ENCODE data around the gene C9orf50. TPM values are rescaled to one million over a fixed set of nuclear protein-coding genes. Genes with fewer than 3 reads are reported as not detected.
"Not testable (repeated sequence)": the region's sequence is repeated elsewhere in the genome, so short reads cannot be mapped to it uniquely, and the experiment has no call there.

The C9orf50 gene
- total and polyA plus RNA-seq, 11 donors = not detected

DNA sequence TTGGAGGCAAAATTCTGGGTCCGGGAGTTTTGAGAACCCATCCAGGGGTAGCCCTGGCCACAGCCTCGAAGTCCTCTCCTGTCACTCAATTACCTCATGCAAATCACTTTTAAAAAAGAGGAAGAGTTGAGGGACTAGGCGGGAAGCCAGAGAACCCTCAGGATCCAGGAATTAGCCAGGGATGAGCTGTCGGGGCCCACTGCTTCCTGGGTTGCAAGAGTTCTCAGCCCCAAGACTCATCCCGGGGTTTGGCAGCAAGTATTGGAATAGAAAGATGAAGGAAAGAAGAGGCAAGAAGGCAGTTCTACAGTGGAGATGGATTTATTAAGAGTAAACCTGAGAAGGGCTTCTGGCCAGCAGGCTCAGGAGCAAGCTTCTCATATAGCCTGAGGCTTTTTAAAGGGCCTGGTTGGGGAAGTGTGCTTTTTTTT, 25.6 kb downstream of the C9orf50 start:
- TF ChIP-seq POLR2A (IDR thresholded peaks at IDR 0.05) = no peak
- TF ChIP-seq, protein P1, sequence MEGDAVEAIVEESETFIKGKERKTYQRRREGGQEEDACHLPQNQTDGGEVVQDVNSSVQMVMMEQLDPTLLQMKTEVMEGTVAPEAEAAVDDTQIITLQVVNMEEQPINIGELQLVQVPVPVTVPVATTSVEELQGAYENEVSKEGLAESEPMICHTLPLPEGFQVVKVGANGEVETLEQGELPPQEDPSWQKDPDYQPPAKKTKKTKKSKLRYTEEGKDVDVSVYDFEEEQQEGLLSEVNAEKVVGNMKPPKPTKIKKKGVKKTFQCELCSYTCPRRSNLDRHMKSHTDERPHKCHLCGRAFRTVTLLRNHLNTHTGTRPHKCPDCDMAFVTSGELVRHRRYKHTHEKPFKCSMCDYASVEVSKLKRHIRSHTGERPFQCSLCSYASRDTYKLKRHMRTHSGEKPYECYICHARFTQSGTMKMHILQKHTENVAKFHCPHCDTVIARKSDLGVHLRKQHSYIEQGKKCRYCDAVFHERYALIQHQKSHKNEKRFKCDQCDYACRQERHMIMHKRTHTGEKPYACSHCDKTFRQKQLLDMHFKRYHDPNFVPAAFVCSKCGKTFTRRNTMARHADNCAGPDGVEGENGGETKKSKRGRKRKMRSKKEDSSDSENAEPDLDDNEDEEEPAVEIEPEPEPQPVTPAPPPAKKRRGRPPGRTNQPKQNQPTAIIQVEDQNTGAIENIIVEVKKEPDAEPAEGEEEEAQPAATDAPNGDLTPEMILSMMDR (IDR thresholded peaks at IDR 0.05) = no peak
- H3K27ac ChIP-seq = peak overlapping the region in 2 of 12 donors; percentile 83 to 90
- intact Hi-C loops (cut with DNase I) = loop anchor here in 2 of 10 donors (5.0 to 10.0 kb wide), 2 partner anchors 98 to 271 kb away; no protein-coding TSS in a partner anchor

GRCh38 chr9:129594632-129595031, 26.3 kb downstream of the C9orf50 start:
- Histone ChIP-seq H3K27ac (peak overlapping the region in 1 of 12 donors; percentile 24), H3K9me3 (no peaks in the 10 kb centered on the region), H3K36me3 (no peaks in the 10 kb centered on the region), H3K4me1 (peaks cover 0 to 37% (median 19%) of the 10 kb centered on the region in 12 donors), H3K27me3 (peaks cover 0 to 21% (median 0%) of the 10 kb centered on the region in 9 donors), H3K4me3 (no peak overlapping the region)
- WGBS, 4 donors = 67 to 76% (median 71%) methylated on average over 7 of the region's 7 CpGs
- ATAC-seq (no peak), DNase-seq (no peak)
- intact Hi-C loops (cut with DNase I) = loop anchor here in 2 of 10 donors (5.0 to 10.0 kb wide), 2 partner anchors 97 to 270 kb away; no protein-coding TSS in a partner anchor
- TF ChIP-seq, protein P1 (IDR thresholded peaks at IDR 0.05) = no peak
- no peak for TF ChIP-seq POLR2A (IDR thresholded peaks at IDR 0.05)

More for the DNA sequence above, 25.6 kb downstream of the C9orf50 start:
- no peak for DNase-seq
- Histone ChIP-seq H3K36me3 (no peaks in the 10 kb centered on the region), H3K9me3 (no peaks in the 10 kb centered on the region), H3K27me3 (peaks cover 0 to 21% (median 0%) of the 10 kb centered on the region in 9 donors), H3K4me1 (peaks cover 0 to 37% (median 19%) of the 10 kb centered on the region in 12 donors), H3K4me3 (no peak overlapping the region)
- WGBS, 4 donors = 68 to 79% (median 75%) methylated on average over 5 of the region's 5 CpGs
- no peak for ATAC-seq

DNA sequence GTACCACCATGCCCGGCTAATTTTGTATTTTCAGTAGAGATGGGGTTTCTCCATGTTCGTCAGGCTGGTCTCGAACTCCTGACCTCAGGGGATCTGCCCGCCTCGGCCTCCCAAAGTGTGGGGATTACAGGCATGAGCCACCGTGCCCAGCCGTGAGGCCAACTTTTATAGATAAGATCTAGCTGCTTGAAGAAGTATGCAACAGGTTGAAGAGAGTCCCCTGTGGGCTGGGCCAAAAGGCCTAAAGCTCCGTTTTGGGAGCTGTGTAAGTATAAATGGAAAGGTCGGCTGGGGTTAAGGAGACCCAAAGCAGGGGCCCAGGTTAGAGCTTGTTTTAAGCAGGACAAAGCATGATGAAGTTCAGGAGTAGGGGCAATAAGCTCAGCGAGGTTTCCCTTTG, 28.1 kb downstream of the C9orf50 start:
- intact Hi-C loops (cut with DNase I) = loop anchor here in 1 of 10 donors (10.0 kb wide), 1 partner anchor 268 kb away; no protein-coding TSS in a partner anchor
- ATAC-seq, H3K4me3 ChIP-seq, H3K27ac ChIP-seq, DNase-seq, H3K36me3 ChIP-seq, H3K9me3 ChIP-seq: not testable (repeated sequence)
- peaks cover 0 to 31% (median 15%) of the 10 kb centered on the region in 12 donors for H3K4me1 ChIP-seq
- 88 to 90% (median 88%) methylated on average over 9 to 10 of the region's 10 CpGs for WGBS, 4 donors
- peaks cover 0 to 11% (median 0%) of the 10 kb centered on the region in 9 donors for H3K27me3 ChIP-seq

DNA sequence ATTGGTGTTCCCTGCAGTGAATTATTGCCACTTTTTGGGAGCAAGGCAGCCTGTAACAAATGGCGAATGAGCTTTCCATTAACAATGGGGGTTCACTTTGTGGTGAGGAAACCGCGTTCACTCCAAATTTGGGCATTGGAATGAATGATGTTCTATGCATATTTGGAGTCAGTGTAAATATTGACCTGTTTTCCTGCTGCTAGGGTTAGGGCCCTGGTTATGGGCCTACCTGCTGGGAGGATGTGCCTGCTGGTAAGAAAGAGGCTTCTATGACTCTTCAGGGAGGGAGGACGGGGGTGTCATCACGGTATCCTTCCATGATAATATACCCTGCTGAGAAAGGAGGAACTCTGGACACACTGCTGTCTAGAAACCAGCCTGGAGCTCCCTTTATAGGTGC, 29.0 kb downstream of the C9orf50 start:
- DNase-seq = no peak
- no peak for TF ChIP-seq POLR2A (IDR thresholded peaks at IDR 0.05)
- TF ChIP-seq, protein P1 (IDR thresholded peaks at IDR 0.05) = no peak
- intact Hi-C loops (cut with DNase I) = loop anchor here in 1 of 10 donors (10.0 kb wide), 1 partner anchor 267 kb away; no protein-coding TSS in a partner anchor
- Histone ChIP-seq H3K4me3 (no peak overlapping the region), H3K36me3 (no peaks in the 10 kb centered on the region), H3K27ac (no peak overlapping the region), H3K4me1 (peaks cover 0 to 22% (median 6%) of the 10 kb centered on the region in 12 donors), H3K27me3 (peaks cover 0 to 2% (median 0%) of the 10 kb centered on the region in 9 donors), H3K9me3 (no peaks in the 10 kb centered on the region)
- ATAC-seq = no peak
- 79 to 87% (median 81%) methylated on average over 5 of the region's 5 CpGs for WGBS, 4 donors

Measured in heart left ventricle (tissue), 16 donors.